ENCODE measurements around the gene KCTD2. TPM values are rescaled to one million over a fixed set of nuclear protein-coding genes. Genes with fewer than 3 reads are reported as not detected.

KCTD2 gene
- total RNA-seq, 2 donors from 2014 or later = 18.7 to 22.7 TPM

DNA sequence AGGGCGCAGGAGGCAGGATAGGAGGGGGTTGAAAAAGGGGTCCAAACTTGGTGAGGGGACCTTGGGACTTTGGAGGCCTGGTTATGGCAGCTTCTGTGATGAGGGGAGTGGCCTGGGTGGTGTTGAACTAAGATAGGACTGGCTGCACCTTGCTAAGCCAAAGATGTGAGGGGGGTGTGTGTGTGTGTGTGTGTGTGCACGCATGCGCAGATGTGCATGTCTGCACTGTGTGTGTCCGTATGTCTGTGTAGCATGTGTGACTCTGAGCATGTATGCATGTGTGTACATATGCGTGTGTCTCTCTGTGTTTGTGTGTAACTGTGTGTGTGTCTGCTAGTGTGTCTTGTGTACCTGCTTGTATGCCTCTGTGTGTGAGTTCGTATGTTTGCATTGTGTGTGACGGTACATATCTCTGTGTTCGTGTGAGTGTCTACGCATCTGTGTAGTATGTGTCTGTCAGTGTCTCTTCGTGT, 44.9 kb downstream of the KCTD2 start:
- no peaks in the 10 kb centered on the region for H3K36me3 ChIP-seq

DNA sequence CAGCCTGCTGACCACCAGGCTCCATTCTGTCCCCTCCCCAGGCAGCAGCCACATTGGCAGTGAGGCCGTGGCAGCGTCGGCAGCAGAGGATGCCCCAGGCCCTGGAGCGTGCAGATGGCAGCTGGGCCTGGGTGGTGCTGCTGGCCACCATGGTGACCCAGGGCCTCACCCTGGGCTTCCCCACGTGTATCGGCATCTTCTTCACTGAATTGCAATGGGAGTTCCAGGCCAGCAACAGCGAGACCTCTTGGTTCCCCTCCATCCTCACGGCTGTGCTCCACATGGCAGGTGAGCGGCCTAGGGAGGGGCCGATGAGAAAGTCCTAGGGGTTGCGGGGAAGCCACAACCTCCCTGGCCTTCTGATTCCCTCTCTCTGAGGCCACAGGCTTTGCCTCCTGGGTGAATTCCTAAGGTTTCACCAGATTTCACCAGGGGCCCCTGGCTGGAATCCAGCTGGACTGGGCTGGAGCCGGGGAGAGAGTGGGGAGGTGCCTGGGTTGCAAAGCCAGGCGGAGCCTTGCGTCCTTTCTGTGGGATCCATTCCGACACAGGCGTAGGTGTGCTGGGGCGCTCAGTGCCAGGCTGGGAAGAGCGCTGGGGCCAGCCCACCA, 46.6 kb downstream of the KCTD2 start:
- Histone ChIP-seq H3K4me3 (no peak overlapping the region), H3K27ac (no peak overlapping the region), H3K9me3 (no peaks in the 10 kb centered on the region), H3K36me3 (no peaks in the 10 kb centered on the region), H3K4me1 (ENCODE audit: control insufficient read depth in 1 of 2, low read depth in 2 of 2) (peaks cover 2 to 6% of the 10 kb centered on the region in 2 donors), H3K27me3 (replicated peaks; ENCODE audit: insufficient read depth) (no peaks in the 10 kb centered on the region)
- ATAC-seq (ENCODE audit: insufficient number of reproducible peaks, low FRiP score, low read depth) (no peak), DNase-seq (ENCODE audit: low spot score) (no peak)
- TF ChIP-seq, protein P1, sequence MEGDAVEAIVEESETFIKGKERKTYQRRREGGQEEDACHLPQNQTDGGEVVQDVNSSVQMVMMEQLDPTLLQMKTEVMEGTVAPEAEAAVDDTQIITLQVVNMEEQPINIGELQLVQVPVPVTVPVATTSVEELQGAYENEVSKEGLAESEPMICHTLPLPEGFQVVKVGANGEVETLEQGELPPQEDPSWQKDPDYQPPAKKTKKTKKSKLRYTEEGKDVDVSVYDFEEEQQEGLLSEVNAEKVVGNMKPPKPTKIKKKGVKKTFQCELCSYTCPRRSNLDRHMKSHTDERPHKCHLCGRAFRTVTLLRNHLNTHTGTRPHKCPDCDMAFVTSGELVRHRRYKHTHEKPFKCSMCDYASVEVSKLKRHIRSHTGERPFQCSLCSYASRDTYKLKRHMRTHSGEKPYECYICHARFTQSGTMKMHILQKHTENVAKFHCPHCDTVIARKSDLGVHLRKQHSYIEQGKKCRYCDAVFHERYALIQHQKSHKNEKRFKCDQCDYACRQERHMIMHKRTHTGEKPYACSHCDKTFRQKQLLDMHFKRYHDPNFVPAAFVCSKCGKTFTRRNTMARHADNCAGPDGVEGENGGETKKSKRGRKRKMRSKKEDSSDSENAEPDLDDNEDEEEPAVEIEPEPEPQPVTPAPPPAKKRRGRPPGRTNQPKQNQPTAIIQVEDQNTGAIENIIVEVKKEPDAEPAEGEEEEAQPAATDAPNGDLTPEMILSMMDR (IDR thresholded peaks at IDR 0.05) = no peak

More for the DNA sequence above, 44.9 kb downstream of the KCTD2 start:
- Histone ChIP-seq H3K9me3 (no peaks in the 10 kb centered on the region), H3K4me1 (ENCODE audit: control insufficient read depth in 1 of 2, low read depth in 2 of 2) (peaks cover 5 to 23% of the 10 kb centered on the region in 2 donors), H3K27me3 (replicated peaks; ENCODE audit: insufficient read depth) (no peaks in the 10 kb centered on the region), H3K4me3 (no peak overlapping the region), H3K27ac (no peak overlapping the region)
- DNase-seq (ENCODE audit: low spot score) (no peak), ATAC-seq (ENCODE audit: insufficient number of reproducible peaks, low FRiP score, low read depth) (no peak)
- TF ChIP-seq, protein P1 (IDR thresholded peaks at IDR 0.05) = no peak

DNA sequence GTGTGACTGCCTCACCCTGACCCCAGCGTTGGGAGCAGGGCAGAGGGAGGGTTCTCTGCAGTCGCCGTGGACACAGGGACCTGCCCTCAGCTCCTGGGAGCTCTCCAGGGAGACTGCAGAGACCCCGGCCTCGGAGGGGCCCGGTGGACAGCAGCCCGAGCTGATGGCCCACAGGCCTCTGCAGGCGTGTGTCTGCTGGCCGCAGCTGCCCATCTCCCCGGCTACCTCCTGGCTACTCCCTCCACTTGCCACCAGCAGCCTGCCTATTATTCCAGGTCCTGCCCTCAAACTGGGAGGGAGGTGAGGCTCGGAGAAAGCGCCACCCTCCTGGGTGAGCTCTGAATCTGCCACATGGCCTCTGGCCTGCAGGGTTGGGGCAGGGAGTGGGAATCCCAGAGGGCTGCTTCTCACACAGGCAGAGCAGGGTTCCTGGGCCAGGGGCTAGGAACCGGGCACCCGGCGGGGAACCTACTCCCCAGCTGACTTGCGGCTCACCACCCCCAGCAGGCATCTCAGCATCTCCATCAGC, 47.9 kb downstream of the KCTD2 start:
- Histone ChIP-seq H3K27me3 (replicated peaks; ENCODE audit: insufficient read depth) (no peaks in the 10 kb centered on the region), H3K9me3 (no peaks in the 10 kb centered on the region), H3K36me3 (no peaks in the 10 kb centered on the region), H3K27ac (no peak overlapping the region), H3K4me1 (ENCODE audit: control insufficient read depth in 1 of 2, low read depth in 2 of 2) (no peaks in the 10 kb centered on the region), H3K4me3 (no peak overlapping the region)
- TF ChIP-seq, protein P1 (IDR thresholded peaks at IDR 0.05) = no peak
- no peak for DNase-seq (ENCODE audit: low spot score)
- ATAC-seq (ENCODE audit: insufficient number of reproducible peaks, low FRiP score, low read depth) = no peak

DNA sequence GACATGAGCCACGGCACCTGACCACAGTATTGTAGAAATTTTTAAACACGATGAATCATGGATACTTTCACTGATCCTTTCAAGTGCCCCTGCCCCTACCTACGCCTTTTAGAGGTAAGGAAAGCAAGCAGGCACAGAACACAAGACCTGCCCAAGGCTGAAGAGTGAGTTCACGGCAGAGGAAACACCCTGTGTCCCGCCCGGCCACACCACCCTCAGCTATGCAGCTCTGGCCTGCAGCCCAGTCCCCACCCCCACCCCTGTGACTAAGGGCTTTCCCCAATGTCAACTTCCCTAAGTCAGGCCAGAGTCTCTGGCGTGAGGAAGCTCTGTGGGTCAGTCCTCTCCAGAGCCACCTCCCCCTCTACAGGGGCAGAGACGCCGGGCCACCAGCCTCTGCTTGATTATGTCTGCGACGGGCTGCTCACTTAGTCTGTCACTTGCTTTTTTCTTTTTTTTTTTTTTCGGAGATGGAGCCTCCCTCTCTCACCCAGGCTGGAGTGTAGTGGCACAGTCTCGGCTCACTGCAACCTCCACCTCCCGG, 49.1 kb downstream of the KCTD2 start:
- H3K27me3 ChIP-seq (replicated peaks; ENCODE audit: insufficient read depth) = no peaks in the 10 kb centered on the region
- H3K27ac ChIP-seq = no peak overlapping the region
- ATAC-seq (ENCODE audit: insufficient number of reproducible peaks, low FRiP score, low read depth) (peak; percentile 74), DNase-seq (ENCODE audit: low spot score) (no peak)
- no peaks in the 10 kb centered on the region for H3K4me1 ChIP-seq (ENCODE audit: control insufficient read depth in 1 of 2, low read depth in 2 of 2)
- H3K36me3 ChIP-seq = no peaks in the 10 kb centered on the region
- no peak overlapping the region for H3K4me3 ChIP-seq
- TF ChIP-seq, protein P1 (IDR thresholded peaks at IDR 0.05) = no peak
- no peaks in the 10 kb centered on the region for H3K9me3 ChIP-seq

DNA sequence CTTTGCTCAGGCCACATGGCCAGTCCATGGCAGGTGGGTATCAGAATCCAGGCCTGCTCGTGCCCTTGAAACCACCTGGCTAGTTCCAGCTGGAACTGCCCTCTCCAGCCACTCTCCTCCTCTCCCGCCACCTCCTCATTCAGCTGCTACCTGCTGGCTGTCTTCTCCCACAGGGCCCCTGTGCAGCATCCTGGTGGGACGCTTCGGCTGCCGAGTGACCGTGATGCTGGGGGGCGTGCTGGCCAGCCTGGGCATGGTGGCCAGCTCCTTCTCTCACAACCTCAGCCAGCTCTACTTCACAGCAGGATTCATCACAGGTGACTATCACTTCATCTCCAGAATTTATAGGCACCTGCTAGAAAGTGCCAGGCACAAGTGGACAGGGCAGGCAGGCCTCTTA, 50.8 kb downstream of the KCTD2 start:
- Histone ChIP-seq H3K4me1 (ENCODE audit: control insufficient read depth in 1 of 2, low read depth in 2 of 2) (no peaks in the 10 kb centered on the region), H3K27ac (no peak overlapping the region), H3K9me3 (no peaks in the 10 kb centered on the region), H3K36me3 (no peaks in the 10 kb centered on the region), H3K4me3 (no peak overlapping the region), H3K27me3 (replicated peaks; ENCODE audit: insufficient read depth) (no peaks in the 10 kb centered on the region)
- ATAC-seq (ENCODE audit: insufficient number of reproducible peaks, low FRiP score, low read depth) (no peak), DNase-seq (ENCODE audit: low spot score) (no peak)
- TF ChIP-seq, protein P1 (IDR thresholded peaks at IDR 0.05) = no peak
